GM12878 (cell line): ENCODE data around the gene GGACT. TPM values are rescaled to one million over a fixed set of nuclear protein-coding genes. Genes with fewer than 3 reads are reported as not detected.

Source experiments
- ATAC-seq: fragments of 200-7000 bp; cut with Tn5 transposase; 3 replicates; pipeline ENCODE4 v1.9.1; 2020; ENCODE audit warnings: mild to moderate bottlenecking, moderate library complexity
- BruUV-seq: library from RNA; stranded (reverse); fragments of 400-500 nt; replicated peaks from 2 replicates; lab custom pipeline; 2021; lab: Mats Ljungman, UMichigan
- CTCF ChIA-PET: fragments of 300-600 bp; sonication (Branson Sonifier 250); formaldehyde crosslinking; extraction: SDS; loops from one replicate; lab custom pipeline; 2021; ENCODE audit warnings: inconsistent platforms; lab: Yijun Ruan, JAX
- POLR2A ChIA-PET: fragments of 350-600 bp; formaldehyde crosslinking; extraction: SDS; loops from one replicate; lab custom pipeline; 2021; ENCODE audit warnings: inconsistent platforms; lab: Charles Lee
- RAD21 ChIA-PET: fragments of 300-600 bp; sonication (Branson Sonifier 250); formaldehyde crosslinking; loops from one replicate; lab custom pipeline; 2023; ENCODE audit warnings: antibody characterized with exemption; ENCODE audit not compliant: unreplicated experiment; lab: Charles Lee
- SMC1A ChIA-PET: fragments of 300-600 bp; sonication (Branson Sonifier 250); formaldehyde crosslinking; loops from one replicate; lab custom pipeline; 2023; ENCODE audit not compliant: unreplicated experiment, uncharacterized antibody; lab: Charles Lee
- DNase-seq: peaks from one replicate; pipeline ENCODE4 v3.0.0-alpha.2; 2011; ENCODE audit warnings: low read depth, low spot score
- FAIRE-seq: peaks from 3 replicates; lab custom pipeline; 2011; peaks lifted over from hg19 to GRCh38; lab: Jason Lieb, UNC
- H2AFZ ChIP-seq: 2 replicates; pipeline ENCODE4 v1.6.0; 2011; ENCODE audit warnings: low read depth, low read length, control low read depth; ENCODE audit not compliant: control insufficient read depth
- H3K27ac ChIP-seq: 2 replicates; pipeline ENCODE4 v1.5.1; 2011; ENCODE audit warnings: control low read depth; ENCODE audit not compliant: control insufficient read depth, insufficient read depth
- H3K27me3 ChIP-seq, 2 experiments: replicated peaks in 1 of 2; 2 replicates each; pipeline versions ENCODE4 v1.6.0 to v1.6.1; 2011; ENCODE audit warnings: low read length in 1 of 2; ENCODE audit not compliant: control insufficient read depth in 2 of 2, insufficient read depth in 2 of 2
- H3K36me3 ChIP-seq, 2 experiments: 2 replicates each; pipeline ENCODE4 v1.5.1; 2011; ENCODE audit warnings: low read length in 1 of 2; ENCODE audit not compliant: control insufficient read depth in 2 of 2, insufficient read depth in 2 of 2
- H3K4me1 ChIP-seq: 2 replicates; pipeline ENCODE4 v1.6.1; 2011; ENCODE audit warnings: mild to moderate bottlenecking, low read length, moderate library complexity, mixed read lengths; ENCODE audit not compliant: control insufficient read depth, insufficient read depth
- H3K4me2 ChIP-seq: 2 replicates; pipeline ENCODE4 v1.6.0; 2011; ENCODE audit warnings: control low read depth; ENCODE audit not compliant: control insufficient read depth, insufficient read depth
- H3K4me3 ChIP-seq: fragments of 200-600 bp; sonication (generic); 2 replicates; pipeline ENCODE4 v1.5.1; 2016
- H3K79me2 ChIP-seq: 2 replicates; pipeline ENCODE4 v1.6.0; 2011; ENCODE audit warnings: low read length; ENCODE audit not compliant: control insufficient read depth, insufficient read depth
- H3K9ac ChIP-seq: 2 replicates; pipeline ENCODE4 v1.8.0; 2011; ENCODE audit warnings: low read length, control low read depth, mixed read lengths; ENCODE audit not compliant: control insufficient read depth, insufficient read depth
- H3K9me3 ChIP-seq: replicated peaks from 3 replicates; pipeline ENCODE4 v1.5.1; 2011; ENCODE audit warnings: mild to moderate bottlenecking, low read length; ENCODE audit not compliant: control insufficient read depth, insufficient read depth
- H4K20me1 ChIP-seq: 2 replicates; pipeline ENCODE4 v1.6.0; 2011; ENCODE audit not compliant: control insufficient read depth, insufficient read depth
- BMI1 ChIP-seq: fragments of 450-650 bp; IDR thresholded peaks from 2 replicates; pipeline ENCODE4 v1.6.1; 2016; ENCODE audit warnings: mild to moderate bottlenecking, moderate library complexity, borderline replicate concordance
- CEBPZ ChIP-seq: fragments of 150-350 bp; IDR thresholded peaks from 2 replicates; pipeline ENCODE4 v1.6.1; 2016; ENCODE audit warnings: low read depth, low read length
- IKZF2 ChIP-seq, 2 experiments: fragments of 450-650 bp; IDR thresholded peaks; 2 replicates each; pipeline ENCODE4 v1.6.1; 2017; ENCODE audit warnings: mild to moderate bottlenecking in 2 of 2, moderate library complexity in 2 of 2
- NKRF ChIP-seq: fragments of 450-650 bp; conservative IDR thresholded peaks from 2 replicates; pipeline ENCODE4 v1.6.1; 2017; ENCODE audit warnings: mild to moderate bottlenecking, moderate library complexity
- PKNOX1 ChIP-seq: fragments of 450-650 bp; IDR thresholded peaks from 2 replicates; pipeline ENCODE4 v1.6.1; 2016; ENCODE audit warnings: mild to moderate bottlenecking
- RB1 ChIP-seq: fragments of 450-650 bp; formaldehyde crosslinking; IDR thresholded peaks from 2 replicates; pipeline ENCODE4 v1.6.1; 2017; ENCODE audit warnings: mild to moderate bottlenecking, borderline replicate concordance
- RUNX3 ChIP-seq: IDR thresholded peaks from 2 replicates; pipeline ENCODE4 v1.6.1; 2012; ENCODE audit warnings: low read length, inconsistent platforms
- SIX5 ChIP-seq: IDR thresholded peaks from 2 replicates; pipeline ENCODE4 v1.6.1; 2011; ENCODE audit warnings: mild to moderate bottlenecking, low read depth, low read length, moderate library complexity; ENCODE audit not compliant: severe bottlenecking
- TAF1 ChIP-seq: IDR thresholded peaks from 2 replicates; pipeline ENCODE4 v1.6.1; 2011; ENCODE audit warnings: mild to moderate bottlenecking, low read depth, low read length, borderline replicate concordance
- TCF12 ChIP-seq: IDR thresholded peaks from 2 replicates; pipeline ENCODE4 v1.6.1; 2011; ENCODE audit warnings: low read depth, mild to moderate bottlenecking, low read length
- WGBS: methylation state at CpG from one replicate; pipeline ENCODE4 v1.1.6; 2016; ENCODE audit warnings: low lambda C conversion rate; ENCODE audit not compliant: insufficient replicate concordance, insufficient coverage; ENCODE audit errors: missing lambda C conversion rate; 5-methylcytosine and 5-hydroxymethylcytosine counted together
- in situ Hi-C: fragments of 300-500 bp; cut with MboI; formaldehyde crosslinking; loops from 9 replicates; pipeline ENCODE4 v1.14.3; 2018; ENCODE audit warnings: mixed read lengths
- intact Hi-C: fragments of 100-400 bp; cut with micrococcal nuclease; formaldehyde crosslinking; loops from one replicate; pipeline ENCODE4 v1.14.2; 2022; ENCODE audit not compliant: unreplicated experiment
- polyA plus RNA-seq, 11 experiments: library from polyadenylated mRNA; depleted of rRNA in 4 of 11; unstranded in 6 of 11; stranded (reverse) in 5 of 11; fragments of >200 nt; fragmentation: Nextera tagmentation in 4 of 11; fragmentation: Illumina TruSeq in 1 of 11; extraction: Ambion mirVana in 4 of 11; extraction: Trizol in 1 of 11; gene quantifications; 1 replicate in 1 of 11; 2 replicates in 10 of 11; pipeline versions ENCODE4 v1.2.1 to v1.2.3, GENCODE V29; 2011 to 2016; ENCODE audit warnings: inconsistent platforms in 2 of 11, missing spikeins in 2 of 11, low read depth in 1 of 11
- total RNA-seq, 4 experiments: library from RNA; depleted of rRNA in 3 of 4; stranded (reverse); fragments of >200 nt in 3 of 4; fragmentation: Illumina TruSeq in 1 of 4; extraction: Trizol in 1 of 4; gene quantifications; 2 replicates each; pipeline versions ENCODE4 v1.2.1 to v1.2.3, GENCODE V29; 2013 to 2021

GGACT gene
- total and polyA plus RNA-seq, 10 of the 15 experiments (the other 5 are each of a cell fraction or from before 2014, with no cell fraction given), result 0.61 to 8.8 (median 4.2) TPM

GRCh38 chr13:100517728-100518127 is 70.9 kb downstream of the GGACT start:
- Histone ChIP-seq H4K20me1 (no peaks in the 10 kb centered on the region), H3K4me2 (no peak overlapping the region), H3K9ac (no peak overlapping the region), H3K4me1 (peaks cover 4% of the 10 kb centered on the region; the same call in 1 of the 2 replicates), H3K4me3 (no peak overlapping the region), H3K36me3 (peaks cover 0 to 3% of the 10 kb centered on the region in 2 experiments; a peak in 1 of 4 replicates), H3K27ac (no peak overlapping the region), H3K9me3 (no peaks in the 10 kb centered on the region), H3K27me3 (no peaks in the 10 kb centered on the region), H2AFZ (no peak overlapping the region), H3K79me2 (no peaks in the 10 kb centered on the region)
- DNase-seq (no peak), ATAC-seq (no peak), FAIRE-seq (no peak)
- no TSS peak for BruUV-seq
- ChIA-PET POLR2A (no interaction called here), CTCF (interaction anchor here (0.7 to 6.0 kb wide), 7 partner anchors 127 to 860 kb away, joined by 3 to 60 read pairs (median 4); no protein-coding TSS in a partner anchor), SMC1A (no interaction called here), RAD21 (interaction anchor here (0.6 kb wide), 1 partner anchor 603 kb away, joined by 5 read pairs; no protein-coding TSS in a partner anchor)
- no peak for TF ChIP-seq TCF12
- peak; percentile 43; the same call in 1 of the 2 replicates for TF ChIP-seq RUNX3
- WGBS, result 90% methylated on average over 13 of the region's 13 CpGs
- in situ Hi-C loops, result loop anchor here (10.0 kb wide), 1 partner anchor 283 kb away; no protein-coding TSS in a partner anchor
- intact Hi-C loops, result loop anchor here (10.0 kb wide), 1 partner anchor 473 kb away; no protein-coding TSS in a partner anchor

- peaks cover 0 to 3% of the 10 kb centered on the region in 2 experiments; a peak in 1 of 4 replicates for H3K36me3 ChIP-seq
- no peaks in the 10 kb centered on the region for H3K79me2 ChIP-seq
- H3K9me3 ChIP-seq, result no peaks in the 10 kb centered on the region
- no peak overlapping the region for H3K27ac ChIP-seq
- H3K4me1 ChIP-seq, result peaks cover 4% of the 10 kb centered on the region; the same call in 1 of the 2 replicates
- H2AFZ ChIP-seq, result no peak overlapping the region
- intact Hi-C loops (loop anchor here (10.0 kb wide), 1 partner anchor 472 kb away; no protein-coding TSS in a partner anchor), in situ Hi-C loops (loop anchor here (10.0 kb wide), 1 partner anchor 282 kb away; no protein-coding TSS in a partner anchor)
- BruUV-seq, result no TSS peak
- ATAC-seq (no peak), FAIRE-seq (no peak), DNase-seq (no peak)
- H3K4me3 ChIP-seq, result no peak overlapping the region
- ChIA-PET POLR2A (no interaction called here), RAD21 (interaction anchor here (0.6 kb wide), 1 partner anchor 603 kb away, joined by 5 read pairs; no protein-coding TSS in a partner anchor), SMC1A (no interaction called here), CTCF (interaction anchor here (0.7 to 6.0 kb wide), 6 partner anchors 282 to 904 kb away, joined by 3 to 60 read pairs (median 5); no protein-coding TSS in a partner anchor)
- WGBS, result 97% methylated on average over 6 of the region's 9 CpGs
- no peaks in the 10 kb centered on the region for H3K27me3 ChIP-seq
- H4K20me1 ChIP-seq, result no peaks in the 10 kb centered on the region
- H3K9ac ChIP-seq, result no peak overlapping the region
- no peak overlapping the region for H3K4me2 ChIP-seq
- TF ChIP-seq IKZF2 (IDR thresholded peaks at IDR 0.05) (no peak), SIX5 (no peak), CEBPZ (no peak), RB1 (no peak), TAF1 (no peak), NKRF (no peak), BMI1 (no peak), PKNOX1 (no peak)
Measured at GRCh38 chr13:100517135-100517534, 71.5 kb downstream of the GGACT start.
